Lower lobe of right lung (tissue), 2 donors: ENCODE data around the gene NMB. TPM values are rescaled to one million over a fixed set of nuclear protein-coding genes. Genes with fewer than 3 reads are reported as not detected.

Source experiments
- ATAC-seq, 2 donors: fragments of 200-7000 bp; cut with Tn5 transposase; one replicate each; pipeline ENCODE4 v1.9.1; 2020 to 2022; ENCODE audit warnings: mild to moderate bottlenecking in 2 of 2, moderate library complexity in 2 of 2
- DNase-seq: peaks from one replicate; pipeline ENCODE4 v3.0.0-alpha.2; 2020
- H3K27ac ChIP-seq: fragments of 200-600 bp; one replicate; pipeline ENCODE4 v1.8.0; 2022
- H3K27me3 ChIP-seq: fragments of 200-600 bp; one replicate; pipeline ENCODE4 v1.8.0; 2022; ENCODE audit warnings: low read depth
- H3K36me3 ChIP-seq: fragments of 200-600 bp; one replicate; pipeline ENCODE4 v1.8.0; 2022; ENCODE audit warnings: mild to moderate bottlenecking
- H3K4me1 ChIP-seq: fragments of 200-600 bp; one replicate; pipeline ENCODE4 v1.8.0; 2022
- H3K4me3 ChIP-seq: fragments of 200-600 bp; one replicate; pipeline ENCODE4 v1.8.0; 2022; ENCODE audit warnings: mild to moderate bottlenecking
- H3K9me3 ChIP-seq: fragments of 200-600 bp; one replicate; pipeline ENCODE4 v1.8.0; 2022
- intact Hi-C: fragments of 100-400 bp; cut with DNase I; formaldehyde crosslinking; loops from one replicate; pipeline ENCODE4 v1.11.0; 2022
- total RNA-seq: library from RNA; stranded (reverse); fragmentation: NEBNext Ultra II Directional; extraction: Animal tissue kit (Norgen Biotek cat#: 25700); gene quantifications from one replicate; pipeline ENCODE4 v1.2.1, GENCODE V29; 2021
- TF ChIP-seq, protein P1 (sequence below): fragments of 200-600 bp; IDR thresholded peaks from one replicate; pipeline ENCODE4 v1.8.0; 2022; ENCODE audit warnings: antibody characterized with exemption, mild to moderate bottlenecking
- donor health status: DM: no; HTN: yes; CAD: no; lungs with severe emphysema.

Gene NMB
- total RNA-seq, 1 donor from 2014 or later = 10.4 TPM

DNA sequence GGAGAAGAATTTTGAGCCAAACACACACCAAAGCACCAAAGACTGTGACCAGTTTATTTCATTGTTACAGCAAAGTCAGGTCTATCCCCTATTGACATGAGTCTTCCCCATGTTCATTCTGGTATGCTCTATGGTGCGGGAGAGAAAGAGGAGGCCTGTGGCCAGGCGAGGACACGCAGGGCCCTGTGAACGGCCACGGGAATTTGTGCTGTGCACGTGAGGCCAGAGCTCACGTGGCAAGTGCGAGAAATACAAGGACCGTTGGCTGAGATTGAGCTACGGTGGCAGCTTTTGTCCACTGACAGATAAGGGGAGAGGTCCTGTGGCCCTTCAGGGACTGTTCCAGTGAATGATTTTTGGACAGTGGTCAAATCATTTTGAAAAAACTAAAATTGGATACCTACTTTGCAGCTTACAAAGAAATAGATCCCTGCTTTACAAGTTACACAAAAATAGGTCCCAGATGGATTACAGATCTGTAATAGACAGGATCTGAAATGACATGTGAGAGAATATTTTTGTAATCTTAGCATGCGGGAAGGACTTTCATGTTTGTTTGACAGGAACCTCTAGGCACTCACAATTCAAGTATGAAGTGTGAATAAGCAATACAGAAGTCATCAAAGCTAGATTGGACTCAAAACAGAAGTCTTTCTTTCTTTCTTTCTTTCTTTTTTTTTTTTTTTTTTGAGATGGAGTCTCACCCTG is 48.0 kb downstream of the NMB start:
- Histone ChIP-seq H3K4me3 (no peak overlapping the region), H3K27me3 (no peaks in the 10 kb centered on the region), H3K4me1 (no peaks in the 10 kb centered on the region), H3K36me3 (peaks cover 20% of the 10 kb centered on the region), H3K27ac (no peak overlapping the region), H3K9me3 (no peaks in the 10 kb centered on the region)
- DNase-seq = no peak
- ATAC-seq = no peak
- intact Hi-C loops = no loop called here
- TF ChIP-seq, protein P1, sequence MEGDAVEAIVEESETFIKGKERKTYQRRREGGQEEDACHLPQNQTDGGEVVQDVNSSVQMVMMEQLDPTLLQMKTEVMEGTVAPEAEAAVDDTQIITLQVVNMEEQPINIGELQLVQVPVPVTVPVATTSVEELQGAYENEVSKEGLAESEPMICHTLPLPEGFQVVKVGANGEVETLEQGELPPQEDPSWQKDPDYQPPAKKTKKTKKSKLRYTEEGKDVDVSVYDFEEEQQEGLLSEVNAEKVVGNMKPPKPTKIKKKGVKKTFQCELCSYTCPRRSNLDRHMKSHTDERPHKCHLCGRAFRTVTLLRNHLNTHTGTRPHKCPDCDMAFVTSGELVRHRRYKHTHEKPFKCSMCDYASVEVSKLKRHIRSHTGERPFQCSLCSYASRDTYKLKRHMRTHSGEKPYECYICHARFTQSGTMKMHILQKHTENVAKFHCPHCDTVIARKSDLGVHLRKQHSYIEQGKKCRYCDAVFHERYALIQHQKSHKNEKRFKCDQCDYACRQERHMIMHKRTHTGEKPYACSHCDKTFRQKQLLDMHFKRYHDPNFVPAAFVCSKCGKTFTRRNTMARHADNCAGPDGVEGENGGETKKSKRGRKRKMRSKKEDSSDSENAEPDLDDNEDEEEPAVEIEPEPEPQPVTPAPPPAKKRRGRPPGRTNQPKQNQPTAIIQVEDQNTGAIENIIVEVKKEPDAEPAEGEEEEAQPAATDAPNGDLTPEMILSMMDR = no peak

DNA sequence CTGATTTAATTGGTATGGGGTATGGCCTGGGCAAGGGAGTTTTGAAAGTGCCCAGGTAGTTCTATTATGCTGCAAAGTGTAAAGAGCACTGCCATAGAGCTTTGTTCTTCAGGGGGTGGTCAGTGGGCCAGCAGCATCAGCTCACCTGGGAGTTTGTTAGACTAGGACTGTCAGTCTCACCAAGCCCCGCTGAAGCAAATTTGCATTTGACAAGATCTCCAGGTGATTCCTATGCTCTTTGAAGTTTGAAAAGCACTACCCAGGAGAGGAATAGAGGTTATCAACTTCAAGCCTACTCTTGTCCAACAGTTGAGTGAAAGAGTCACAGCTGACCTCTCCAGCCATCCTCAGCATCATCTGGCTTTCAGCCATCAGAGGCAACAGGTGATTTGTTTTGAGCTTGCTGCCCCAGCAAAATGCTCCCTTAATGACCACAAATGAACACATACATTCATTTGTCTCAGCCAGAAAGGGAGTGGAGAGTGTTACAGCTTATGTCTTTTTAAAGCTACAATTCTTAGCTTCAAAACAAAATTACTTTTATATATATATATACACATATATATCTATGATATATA is 49.2 kb downstream of the NMB start:
- Histone ChIP-seq H3K27ac (no peak overlapping the region), H3K27me3 (no peaks in the 10 kb centered on the region), H3K4me1 (no peaks in the 10 kb centered on the region), H3K9me3 (no peaks in the 10 kb centered on the region), H3K4me3 (no peak overlapping the region), H3K36me3 (peaks cover 26% of the 10 kb centered on the region)
- ATAC-seq (no peak), DNase-seq (no peak)
- intact Hi-C loops = no loop called here
- TF ChIP-seq, protein P1 = no peak

DNA sequence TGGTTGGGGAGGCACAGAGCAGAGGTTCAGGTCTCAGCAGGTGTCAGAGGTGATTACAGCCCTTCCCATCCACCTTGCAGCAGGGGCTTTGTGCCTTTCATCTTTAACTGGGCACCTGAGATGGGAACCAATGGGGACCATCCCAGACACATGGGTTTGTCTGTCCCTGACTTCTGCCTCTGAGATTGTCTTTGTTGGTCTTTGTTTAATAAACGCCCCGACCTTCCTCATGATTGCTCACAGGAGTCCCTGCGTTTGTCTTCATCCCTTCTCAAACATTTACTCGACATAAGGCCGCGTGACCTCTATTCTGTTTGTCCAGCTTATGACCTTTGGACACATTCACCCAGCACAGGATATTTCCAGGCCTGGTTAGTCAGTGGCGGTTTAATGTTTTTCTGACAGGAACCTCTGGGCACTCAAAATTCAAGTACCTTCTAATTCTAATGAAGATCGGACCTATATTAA is 51.3 kb downstream of the NMB start:
- Histone ChIP-seq H3K36me3 (peaks cover 26% of the 10 kb centered on the region), H3K4me1 (peaks cover 4% of the 10 kb centered on the region), H3K27me3 (no peaks in the 10 kb centered on the region), H3K4me3 (no peak overlapping the region), H3K9me3 (no peaks in the 10 kb centered on the region), H3K27ac (no peak overlapping the region)
- DNase-seq (no peak), ATAC-seq (no peak)
- TF ChIP-seq, protein P1 = no peak
- intact Hi-C loops = no loop called here

DNA sequence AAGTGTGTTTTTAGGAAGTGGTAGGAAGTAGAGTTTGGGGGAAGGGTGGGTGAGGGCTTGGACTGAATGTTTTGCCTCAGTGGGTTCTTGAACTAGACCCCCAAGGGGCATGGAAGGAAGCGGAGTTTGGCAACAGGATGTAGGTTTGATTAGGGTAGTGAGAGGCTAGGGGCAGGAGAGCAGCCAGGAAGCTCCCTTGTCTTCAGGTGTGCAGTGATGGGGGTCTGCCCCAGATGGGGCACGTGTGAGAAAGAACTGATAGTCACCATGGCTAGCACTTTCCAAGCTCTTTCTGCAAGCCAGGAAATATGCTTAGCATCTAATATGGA is 52.5 kb downstream of the NMB start:
- intact Hi-C loops = no loop called here
- TF ChIP-seq, protein P1 = no peak
- H3K27me3 ChIP-seq = no peaks in the 10 kb centered on the region
- no peak overlapping the region for H3K4me3 ChIP-seq
- ATAC-seq = no peak
- DNase-seq = no peak
- H3K27ac ChIP-seq = no peak overlapping the region
- H3K9me3 ChIP-seq = no peaks in the 10 kb centered on the region
- peaks cover 11% of the 10 kb centered on the region for H3K4me1 ChIP-seq
- peaks cover 26% of the 10 kb centered on the region for H3K36me3 ChIP-seq

Other genes starting within 250 kb of the NMB start
- 6.9 TPM for gene ZSCAN2, start 57.2 kb downstream of the NMB start, total RNA-seq
- gene WDR73, start 3.9 kb downstream of the NMB start, total RNA-seq = 29.9 TPM
- 205 TPM for gene SEC11A, start 57.9 kb upstream of the NMB start, total RNA-seq
- gene ZNF592, start 90.4 kb upstream of the NMB start, total RNA-seq = 34.8 TPM
- gene ALPK3, start 159.2 kb upstream of the NMB start, total RNA-seq = 14.0 TPM
- not detected for gene SLC28A1, start 226.5 kb upstream of the NMB start, total RNA-seq